ENCODE measurements around the gene KDM6A. TPM values are rescaled to one million over a fixed set of nuclear protein-coding genes. Genes with fewer than 3 reads are reported as not detected.
"Not testable (repeated sequence)": the region's sequence is repeated elsewhere in the genome, so short reads cannot be mapped to it uniquely, and the experiment has no call there.

The KDM6A gene
- total RNA-seq, 1 donor from 2014 or later, result 10.2 TPM

DNA sequence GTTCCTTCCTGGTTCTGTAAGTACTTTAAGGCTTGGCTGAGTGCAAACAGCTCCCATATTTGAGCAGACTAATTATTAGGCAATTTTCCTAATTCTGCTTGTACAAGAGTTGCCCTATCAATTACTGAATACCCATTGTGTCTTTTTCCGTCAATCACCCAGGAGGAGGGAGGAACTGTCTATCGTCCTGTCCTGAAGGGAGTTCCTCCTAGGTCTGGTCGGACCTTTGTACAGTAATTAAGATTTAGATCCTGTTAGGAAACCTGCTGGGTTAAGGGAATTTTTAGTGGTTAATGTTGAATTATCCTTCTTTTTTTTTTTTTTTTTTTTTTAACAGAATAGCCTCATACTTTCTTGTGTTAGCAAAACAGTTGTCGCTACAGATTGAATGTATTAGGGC lies 130.1 kb downstream of the KDM6A start:
- DNase-seq (ENCODE audit: low read depth), result no peak

- DNase-seq (ENCODE audit: low read depth), result no peak
Observed at GRCh38 chrX:45006002-45006800, 133.2 kb downstream of the KDM6A start.

DNA sequence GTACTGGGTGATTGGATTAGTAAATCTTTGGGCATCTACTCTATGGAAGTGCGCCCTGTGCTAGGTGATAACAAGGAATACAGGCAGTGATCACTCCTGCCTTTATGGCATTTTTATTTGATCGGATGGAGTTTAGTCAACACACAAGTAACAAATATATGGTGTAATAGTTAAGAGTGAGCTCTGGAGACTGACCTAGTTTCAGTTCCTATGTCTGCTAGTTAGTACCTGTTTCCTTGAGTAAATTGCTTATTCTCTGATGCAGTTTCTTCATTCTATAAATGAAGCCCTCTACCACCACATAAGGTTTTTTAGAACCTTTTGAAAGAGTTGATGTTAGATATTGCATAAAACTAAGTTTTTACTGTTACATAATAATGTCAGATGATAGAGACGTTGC lies 134.6 kb downstream of the KDM6A start:
- DNase-seq (ENCODE audit: low read depth), result no peak

GRCh38 chrX:45009371-45010000 lies 136.5 kb downstream of the KDM6A start:
- DNase-seq (ENCODE audit: low read depth), result no peak

DNA sequence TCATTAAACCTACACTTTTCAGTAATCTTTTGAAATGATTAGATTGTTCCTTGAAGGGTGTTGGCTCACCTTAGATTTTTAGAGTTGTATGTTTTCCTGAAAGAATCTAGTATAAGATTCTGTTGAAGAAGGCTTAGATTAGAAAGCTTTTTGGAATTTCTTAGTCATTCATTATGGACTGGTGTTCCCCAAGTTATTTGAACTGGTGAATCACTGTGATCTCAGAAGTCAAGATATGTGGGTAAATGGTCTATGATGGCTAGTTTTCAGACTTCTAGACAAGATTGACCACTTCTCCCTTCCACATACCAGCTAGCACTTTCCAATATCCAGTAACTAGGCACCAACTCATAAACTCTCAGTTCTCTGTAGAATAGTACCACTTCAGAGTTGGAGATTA lies 138.1 kb downstream of the KDM6A start:
- DNase-seq (ENCODE audit: low read depth), result no peak

DNA sequence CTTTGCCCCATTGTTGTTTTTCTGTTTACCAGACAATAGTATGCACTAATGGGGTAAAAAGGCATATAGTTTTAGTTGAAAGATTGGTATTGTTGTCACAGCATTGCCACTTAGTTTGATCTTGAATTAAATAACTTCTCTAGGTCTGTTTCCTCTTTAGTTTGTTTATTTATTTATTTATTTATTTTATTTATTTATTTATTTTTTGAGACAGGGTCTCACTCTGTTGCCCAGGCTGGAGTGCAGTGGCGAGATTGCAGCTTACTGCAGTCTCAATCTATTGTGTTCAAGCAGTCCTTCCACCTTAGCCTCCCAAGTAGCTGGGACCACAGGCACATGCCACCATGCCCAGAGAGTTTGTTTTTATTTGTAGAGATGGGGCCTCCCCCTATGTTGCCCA lies 138.6 kb downstream of the KDM6A start:
- DNase-seq (ENCODE audit: low read depth), result no peak

DNA sequence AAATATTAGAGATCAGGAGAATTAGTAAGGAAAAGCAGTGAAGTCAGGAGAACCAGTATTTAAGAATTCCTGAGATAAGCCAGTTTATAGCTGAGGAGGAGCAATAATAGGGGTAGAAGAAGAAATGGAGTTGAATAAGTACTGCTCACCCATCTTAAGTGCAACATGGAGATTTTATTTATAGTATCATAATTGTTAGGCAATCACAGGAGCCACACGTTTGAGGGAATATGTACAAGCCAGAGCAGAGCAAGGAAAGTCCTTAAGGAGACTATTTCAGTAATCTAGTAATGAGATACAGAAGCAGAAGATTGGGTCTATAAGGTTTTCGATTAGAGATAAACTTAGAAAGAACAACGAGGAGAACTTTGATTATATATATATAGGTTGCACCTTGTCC lies 145.0 kb downstream of the KDM6A start:
- DNase-seq (ENCODE audit: low read depth), result no peak

GRCh38 chrX:45022150-45022549 lies 149.2 kb downstream of the KDM6A start:
- DNase-seq (ENCODE audit: low read depth), result no peak

- DNase-seq (ENCODE audit: low read depth), result no peak
Observed at GRCh38 chrX:45024501-45024900, 151.5 kb downstream of the KDM6A start.

- DNase-seq (ENCODE audit: low read depth), result no peak
Observed at GRCh38 chrX:45026036-45026435, 153.0 kb downstream of the KDM6A start.

GRCh38 chrX:45031830-45032378 lies 158.9 kb downstream of the KDM6A start:
- no peak for DNase-seq (ENCODE audit: low read depth)

DNA sequence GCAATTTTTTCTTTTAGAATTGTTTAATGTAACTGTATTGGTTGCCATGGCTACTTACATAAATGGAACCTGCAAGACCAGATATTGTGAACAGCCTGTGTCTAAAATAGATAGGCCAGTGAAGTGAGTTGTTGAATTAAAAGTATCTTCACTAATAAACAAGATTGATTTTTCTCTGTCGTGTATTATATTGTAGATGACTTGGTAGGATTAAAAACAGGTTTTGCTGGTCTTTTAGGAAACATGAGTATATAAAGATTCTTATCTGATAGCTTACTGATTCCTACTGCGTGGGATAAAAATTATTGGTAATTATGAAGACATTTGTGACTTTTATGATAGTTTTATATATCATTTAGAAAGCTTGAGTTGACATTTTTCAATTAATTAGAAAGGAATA lies 162.1 kb downstream of the KDM6A start:
- no peak for DNase-seq (ENCODE audit: low read depth)

DNA sequence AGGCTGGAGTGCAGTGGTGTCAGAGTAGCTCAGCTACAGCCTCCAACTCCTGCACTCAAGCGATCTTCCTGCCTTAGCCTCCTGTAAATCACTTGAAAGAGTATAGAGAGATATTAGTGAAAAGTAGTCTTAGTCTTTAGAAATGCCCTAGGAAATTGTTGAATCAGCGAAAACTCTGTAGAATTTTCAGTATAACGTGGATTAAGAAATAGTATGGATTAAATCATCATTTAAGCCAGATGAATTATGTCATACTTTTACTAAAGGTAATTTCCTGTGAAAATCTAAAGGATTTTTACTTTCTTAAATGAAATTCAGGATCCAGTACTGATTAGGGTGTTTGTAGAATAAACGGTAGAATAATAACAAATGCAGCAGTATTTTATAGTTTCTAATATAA lies 163.2 kb downstream of the KDM6A start:
- no peak for DNase-seq (ENCODE audit: low read depth)

- not testable (repeated sequence) for DNase-seq (ENCODE audit: low read depth)
Observed at GRCh38 chrX:45040137-45040536, 167.1 kb downstream of the KDM6A start.

DNA sequence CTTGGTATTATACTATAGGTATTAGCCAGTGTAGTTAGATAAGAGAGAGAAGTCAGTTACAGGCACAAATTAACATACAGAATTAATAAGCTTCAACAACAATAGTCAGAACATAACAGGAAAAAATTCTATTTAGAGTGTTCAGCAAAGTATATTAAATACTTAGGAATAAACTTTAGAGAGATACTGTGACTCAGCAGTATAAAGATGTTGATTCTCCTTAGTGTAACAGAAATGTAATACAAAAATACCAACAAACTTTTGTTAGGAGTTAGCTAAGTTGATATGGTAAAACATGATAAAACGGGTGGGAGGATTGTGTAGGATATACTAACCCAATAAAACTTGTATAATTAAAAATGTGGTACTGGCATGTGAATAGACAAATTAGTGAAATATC lies 173.4 kb downstream of the KDM6A start:
- no peak for DNase-seq (ENCODE audit: low read depth)

- DNase-seq (ENCODE audit: low read depth), result no peak
Observed at GRCh38 chrX:45050558-45050957, 177.6 kb downstream of the KDM6A start.

- no peak for DNase-seq (ENCODE audit: low read depth)
Observed at GRCh38 chrX:45056428-45057145, 183.6 kb downstream of the KDM6A start.

DNA sequence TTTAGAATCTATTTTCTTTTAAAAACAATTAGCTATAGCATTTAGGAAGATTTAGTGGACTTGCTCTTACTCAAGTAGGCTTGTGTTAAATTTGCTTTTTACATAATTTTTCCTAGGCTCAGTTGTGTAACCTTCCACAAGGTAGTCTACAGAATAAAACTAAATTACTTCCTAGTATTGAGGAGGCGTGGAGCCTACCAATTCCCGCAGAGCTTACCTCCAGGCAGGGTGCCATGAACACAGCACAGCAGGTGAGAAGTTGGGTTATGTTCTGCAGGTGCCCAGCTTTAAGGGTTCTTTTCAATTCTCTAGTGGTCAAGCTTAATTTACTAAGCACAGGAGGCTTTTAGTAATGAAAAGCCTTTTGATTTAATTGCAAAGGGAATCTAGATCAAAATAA lies 186.9 kb downstream of the KDM6A start:
- DNase-seq (ENCODE audit: low read depth), result not testable (repeated sequence)

- DNase-seq (ENCODE audit: low read depth), result no peak
Observed at GRCh38 chrX:45063319-45064095, 190.5 kb downstream of the KDM6A start.

DNA sequence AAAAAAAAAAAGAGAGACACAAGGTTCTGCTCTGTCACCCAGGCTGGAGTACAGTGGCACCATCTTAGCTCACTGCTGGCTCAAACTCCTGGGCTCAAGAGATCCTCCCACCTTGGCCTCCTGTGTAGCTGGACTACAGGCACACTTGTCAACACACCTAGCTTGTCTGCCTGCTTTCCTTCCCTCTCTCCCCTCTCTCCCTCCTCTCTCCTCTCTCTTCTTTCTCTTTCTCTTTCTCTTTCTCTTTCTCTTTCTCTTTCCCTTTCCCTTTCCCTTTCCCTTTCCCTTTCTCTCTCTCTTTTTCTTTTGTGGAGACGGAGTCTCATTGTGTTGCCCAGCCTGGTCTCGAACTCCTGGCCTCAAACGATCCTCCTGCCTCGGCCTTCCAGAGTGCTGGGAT lies 195.6 kb downstream of the KDM6A start:
- no peak for DNase-seq (ENCODE audit: low read depth)
